BJ (cell line): ENCODE results near the gene SPACA9. TPM values are rescaled to one million over a fixed set of nuclear protein-coding genes. Genes with fewer than 3 reads are reported as not detected.
A peak's percentile ranks its signal among the peaks of the same experiment; 100 is the strongest.

Experiments
- CTCF ChIA-PET: fragments of 350-600 bp; formaldehyde crosslinking; extraction: SDS; loops from one replicate; lab custom pipeline; 2021; ENCODE audit warnings: antibody characterized with exemption, inconsistent platforms; lab: Yijun Ruan, JAX
- POLR2A ChIA-PET: fragments of 300-600 bp; sonication (Branson Sonifier 250); formaldehyde crosslinking; extraction: SDS; loops from one replicate; lab custom pipeline; 2021; ENCODE audit warnings: antibody characterized with exemption; lab: Charles Lee
- DNase-seq: peaks from one replicate; pipeline ENCODE4 v3.0.0-alpha.2; 2011; ENCODE audit warnings: low read depth
- H3K27me3 ChIP-seq: 2 replicates; pipeline ENCODE4 v1.6.0; 2011; ENCODE audit warnings: low read length; ENCODE audit not compliant: control insufficient read depth, insufficient read depth
- H3K36me3 ChIP-seq: 2 replicates; pipeline ENCODE4 v1.5.1; 2011; ENCODE audit warnings: low read length; ENCODE audit not compliant: control insufficient read depth, insufficient read depth
- H3K4me3 ChIP-seq: 2 replicates; pipeline ENCODE4 v1.5.1; 2011; ENCODE audit warnings: low read depth, mild to moderate bottlenecking, control low read depth, low read length
- polyA plus RNA-seq: library from polyadenylated mRNA; depleted of rRNA; stranded (reverse); fragments of >200 nt; gene quantifications from 2 replicates; pipeline ENCODE4 v1.2.3, GENCODE V29; 2011
- TF ChIP-seq, protein P1 (sequence below): IDR thresholded peaks from 2 replicates; pipeline ENCODE4 v1.5.1; 2011; ENCODE audit warnings: low read depth, mild to moderate bottlenecking, control low read depth, inconsistent platforms, low read length, moderate library complexity; ENCODE audit not compliant: insufficient read depth

The SPACA9 gene
- polyA plus RNA-seq, 1 experiment: 5.1 TPM

- Histone ChIP-seq H3K27me3 (no peaks in the 10 kb centered on the region), H3K36me3 (peaks cover 38% of the 10 kb centered on the region), H3K4me3 (no peak overlapping the region)
- ChIA-PET CTCF (interaction anchor here (0.6 to 3.7 kb wide), 41 partner anchors 8 to 492 kb away, joined by 3 to 50 read pairs (median 4); partner anchors contain the start of genes CFAP77, GFI1B, SPACA9 and TSC1), POLR2A (no interaction called here)
- TF ChIP-seq, protein P1, sequence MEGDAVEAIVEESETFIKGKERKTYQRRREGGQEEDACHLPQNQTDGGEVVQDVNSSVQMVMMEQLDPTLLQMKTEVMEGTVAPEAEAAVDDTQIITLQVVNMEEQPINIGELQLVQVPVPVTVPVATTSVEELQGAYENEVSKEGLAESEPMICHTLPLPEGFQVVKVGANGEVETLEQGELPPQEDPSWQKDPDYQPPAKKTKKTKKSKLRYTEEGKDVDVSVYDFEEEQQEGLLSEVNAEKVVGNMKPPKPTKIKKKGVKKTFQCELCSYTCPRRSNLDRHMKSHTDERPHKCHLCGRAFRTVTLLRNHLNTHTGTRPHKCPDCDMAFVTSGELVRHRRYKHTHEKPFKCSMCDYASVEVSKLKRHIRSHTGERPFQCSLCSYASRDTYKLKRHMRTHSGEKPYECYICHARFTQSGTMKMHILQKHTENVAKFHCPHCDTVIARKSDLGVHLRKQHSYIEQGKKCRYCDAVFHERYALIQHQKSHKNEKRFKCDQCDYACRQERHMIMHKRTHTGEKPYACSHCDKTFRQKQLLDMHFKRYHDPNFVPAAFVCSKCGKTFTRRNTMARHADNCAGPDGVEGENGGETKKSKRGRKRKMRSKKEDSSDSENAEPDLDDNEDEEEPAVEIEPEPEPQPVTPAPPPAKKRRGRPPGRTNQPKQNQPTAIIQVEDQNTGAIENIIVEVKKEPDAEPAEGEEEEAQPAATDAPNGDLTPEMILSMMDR: peak; percentile 91
- DNase-seq: peak; percentile 40
These were observed 23.4 kb downstream of the SPACA9 start for GRCh38 chr9:132901858-132902831.

- no peak overlapping the region for H3K4me3 ChIP-seq
- H3K36me3 ChIP-seq: peaks cover 37% of the 10 kb centered on the region
- CTCF ChIA-PET: interaction anchor here (1.2 to 3.7 kb wide), 4 partner anchors 8 to 28 kb away, joined by 3 to 50 read pairs (median 10); no protein-coding TSS in a partner anchor
- POLR2A ChIA-PET: no interaction called here
- H3K27me3 ChIP-seq: no peaks in the 10 kb centered on the region
- no peak for DNase-seq
- TF ChIP-seq, protein P1: no peak
These were observed 25.1 kb downstream of the SPACA9 start for GRCh38 chr9:132903574-132904492.

GRCh38 chr9:132905726-132906125 is 27.0 kb downstream of the SPACA9 start:
- Histone ChIP-seq H3K36me3 (peaks cover 33% of the 10 kb centered on the region), H3K27me3 (no peaks in the 10 kb centered on the region), H3K4me3 (no peak overlapping the region)
- TF ChIP-seq, protein P1: no peak
- no peak for DNase-seq
- POLR2A ChIA-PET: no interaction called here
- CTCF ChIA-PET: interaction anchor here (1.4 kb wide), 1 partner anchor 10 kb away, joined by 5 read pairs; no protein-coding TSS in a partner anchor

DNA sequence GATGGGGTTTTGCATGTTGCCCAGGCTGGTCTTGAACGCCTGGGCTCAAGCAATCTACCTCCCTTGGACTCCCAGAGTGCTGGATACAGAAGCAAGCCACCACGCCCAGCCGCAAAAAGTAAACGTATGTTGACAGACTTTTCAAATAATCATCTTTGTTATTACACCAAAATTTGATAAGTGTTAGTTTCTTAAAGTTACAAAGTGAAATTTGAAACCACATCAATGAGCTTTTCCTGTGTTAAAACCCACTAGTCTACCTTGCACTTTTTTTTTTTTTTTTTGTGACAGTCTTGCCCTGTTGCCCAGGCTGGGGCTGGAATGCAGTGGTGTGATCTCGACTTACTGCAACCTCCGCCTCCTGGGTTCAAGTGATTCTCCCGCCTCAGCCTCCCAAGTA is 29.9 kb downstream of the SPACA9 start:
- no peak for DNase-seq
- Histone ChIP-seq H3K36me3 (peaks cover 20% of the 10 kb centered on the region), H3K27me3 (no peaks in the 10 kb centered on the region), H3K4me3 (no peak overlapping the region)
- TF ChIP-seq, protein P1: no peak
- ChIA-PET CTCF (interaction anchor here (1.3 to 2.2 kb wide), 3 partner anchors 10 to 67 kb away, joined by 3 to 6 read pairs (median 4); no protein-coding TSS in a partner anchor), POLR2A (no interaction called here)
